Measurements from ENCODE around the gene UQCR11.

Gene UQCR11

DNA sequence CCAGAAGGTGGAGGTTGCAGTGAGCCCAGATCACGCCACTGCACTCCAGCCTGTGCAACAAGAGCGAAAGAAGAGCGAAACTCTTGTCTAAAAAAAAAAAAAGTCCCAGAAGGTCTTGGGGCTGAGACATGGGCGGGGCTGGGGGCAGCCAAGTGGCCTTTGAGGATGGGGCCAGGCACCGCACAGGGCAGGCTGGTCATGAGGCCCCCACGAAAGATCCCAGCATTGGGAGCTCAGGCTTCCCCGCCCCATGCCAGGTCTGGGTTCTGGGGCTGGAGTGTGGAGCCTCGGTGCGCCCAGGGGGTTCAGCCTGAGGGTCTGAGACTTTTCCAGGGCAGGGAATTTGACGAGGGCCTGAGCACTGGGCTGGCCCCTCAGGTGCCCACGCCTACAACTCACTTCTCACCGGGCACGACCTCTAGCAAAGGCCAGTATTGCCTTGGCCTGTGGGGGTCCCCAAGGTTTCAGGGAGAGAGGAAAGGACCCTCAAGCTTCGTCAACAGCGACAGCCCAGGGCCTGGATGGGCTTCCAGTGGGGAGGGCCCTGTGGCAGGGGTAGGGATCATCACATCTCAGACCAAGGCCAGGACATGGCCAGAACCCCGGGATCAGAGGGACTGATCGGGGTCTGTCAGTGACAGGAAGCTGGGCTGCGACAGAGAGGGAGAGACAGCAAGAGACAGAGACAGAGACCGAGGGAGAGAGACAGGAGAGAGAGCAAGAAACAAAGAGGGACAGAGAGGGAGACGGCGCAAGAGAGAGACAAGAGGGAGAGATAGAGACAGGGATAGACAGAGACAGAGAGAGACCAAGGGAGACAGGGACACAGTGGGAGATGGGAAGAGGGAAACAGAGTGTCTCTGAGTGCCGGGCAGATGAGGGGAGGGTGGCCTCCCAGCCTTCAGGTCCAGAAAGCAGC is 29.7 kb downstream of the UQCR11 start:
- DNase-seq (ENCODE audit: low read depth): no peak
- H3K4me3 ChIP-seq (ENCODE audit: low read depth, low read length): no peak overlapping the region

DNA sequence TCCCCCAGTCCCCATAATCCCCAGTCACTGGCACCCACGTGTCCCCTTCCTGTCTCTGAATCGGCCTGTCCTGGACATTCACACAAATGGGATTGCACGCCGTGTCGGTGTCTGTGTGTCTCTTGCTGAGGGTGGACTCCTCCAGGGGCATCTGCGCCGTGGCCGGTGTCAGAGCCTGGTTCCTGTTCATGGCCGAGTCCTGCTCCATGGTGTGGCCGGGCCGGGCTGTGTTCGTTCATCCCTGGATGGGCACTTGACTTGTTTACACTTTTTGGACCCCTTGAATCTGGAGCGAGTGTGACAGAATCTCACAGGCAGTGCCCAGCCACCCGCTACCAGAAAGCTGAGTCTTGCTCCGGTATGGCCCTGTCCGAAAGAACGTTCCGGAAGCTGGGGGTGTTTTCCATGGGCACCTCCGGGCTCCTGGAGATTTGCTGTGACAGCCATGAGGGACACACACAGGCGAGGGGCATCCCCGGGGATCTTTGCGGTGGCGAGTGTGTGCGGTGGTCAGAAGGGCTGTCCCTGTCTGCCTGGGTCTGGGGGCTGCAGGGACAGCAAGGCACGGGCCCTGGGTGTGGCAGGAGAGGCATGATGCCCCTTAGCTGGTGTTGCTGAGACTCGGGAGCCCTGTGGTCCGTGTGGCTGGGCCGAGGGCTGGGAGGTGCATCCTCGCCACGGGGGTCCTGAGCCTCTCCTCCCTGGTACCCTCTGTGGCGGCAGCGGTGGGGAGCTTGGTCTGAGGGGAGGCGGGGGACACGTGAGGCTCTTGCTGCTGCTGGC is 30.7 kb downstream of the UQCR11 start:
- H3K4me3 ChIP-seq (ENCODE audit: low read depth, low read length): no peak overlapping the region
- TF ChIP-seq, protein P1, sequence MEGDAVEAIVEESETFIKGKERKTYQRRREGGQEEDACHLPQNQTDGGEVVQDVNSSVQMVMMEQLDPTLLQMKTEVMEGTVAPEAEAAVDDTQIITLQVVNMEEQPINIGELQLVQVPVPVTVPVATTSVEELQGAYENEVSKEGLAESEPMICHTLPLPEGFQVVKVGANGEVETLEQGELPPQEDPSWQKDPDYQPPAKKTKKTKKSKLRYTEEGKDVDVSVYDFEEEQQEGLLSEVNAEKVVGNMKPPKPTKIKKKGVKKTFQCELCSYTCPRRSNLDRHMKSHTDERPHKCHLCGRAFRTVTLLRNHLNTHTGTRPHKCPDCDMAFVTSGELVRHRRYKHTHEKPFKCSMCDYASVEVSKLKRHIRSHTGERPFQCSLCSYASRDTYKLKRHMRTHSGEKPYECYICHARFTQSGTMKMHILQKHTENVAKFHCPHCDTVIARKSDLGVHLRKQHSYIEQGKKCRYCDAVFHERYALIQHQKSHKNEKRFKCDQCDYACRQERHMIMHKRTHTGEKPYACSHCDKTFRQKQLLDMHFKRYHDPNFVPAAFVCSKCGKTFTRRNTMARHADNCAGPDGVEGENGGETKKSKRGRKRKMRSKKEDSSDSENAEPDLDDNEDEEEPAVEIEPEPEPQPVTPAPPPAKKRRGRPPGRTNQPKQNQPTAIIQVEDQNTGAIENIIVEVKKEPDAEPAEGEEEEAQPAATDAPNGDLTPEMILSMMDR (IDR thresholded peaks at IDR 0.05; ENCODE audit: insufficient read depth, low read depth, low read length, missing control alignments): no peak
- no peak for DNase-seq (ENCODE audit: low read depth)

More for the DNA sequence above, 29.7 kb downstream of the UQCR11 start:
- TF ChIP-seq, protein P1 (IDR thresholded peaks at IDR 0.05; ENCODE audit: insufficient read depth, low read depth, low read length, missing control alignments): no peak

DNA sequence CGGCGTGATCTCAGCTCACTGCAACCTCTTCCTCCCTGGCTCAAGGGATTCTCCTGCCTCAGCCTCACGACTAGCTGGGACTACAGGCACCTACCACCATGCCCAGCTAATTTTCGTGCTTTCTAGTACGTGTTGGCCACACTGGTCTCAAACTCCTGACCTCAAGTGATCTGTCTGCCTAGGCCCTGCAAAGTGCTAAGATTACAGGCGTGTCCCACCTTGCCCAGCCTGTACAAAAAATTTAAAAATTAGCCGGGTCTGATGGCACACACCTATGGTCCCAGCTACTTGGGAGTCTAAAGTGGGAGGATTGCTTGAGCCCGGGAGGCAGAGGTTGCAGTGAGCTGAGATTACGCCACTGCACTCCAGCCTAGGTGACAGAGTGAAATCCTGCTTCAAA is 32.5 kb downstream of the UQCR11 start:
- TF ChIP-seq, protein P1 (IDR thresholded peaks at IDR 0.05; ENCODE audit: insufficient read depth, low read depth, low read length, missing control alignments): no peak
- DNase-seq (ENCODE audit: low read depth): no peak
- no peak overlapping the region for H3K4me3 ChIP-seq (ENCODE audit: low read depth, low read length)

DNA sequence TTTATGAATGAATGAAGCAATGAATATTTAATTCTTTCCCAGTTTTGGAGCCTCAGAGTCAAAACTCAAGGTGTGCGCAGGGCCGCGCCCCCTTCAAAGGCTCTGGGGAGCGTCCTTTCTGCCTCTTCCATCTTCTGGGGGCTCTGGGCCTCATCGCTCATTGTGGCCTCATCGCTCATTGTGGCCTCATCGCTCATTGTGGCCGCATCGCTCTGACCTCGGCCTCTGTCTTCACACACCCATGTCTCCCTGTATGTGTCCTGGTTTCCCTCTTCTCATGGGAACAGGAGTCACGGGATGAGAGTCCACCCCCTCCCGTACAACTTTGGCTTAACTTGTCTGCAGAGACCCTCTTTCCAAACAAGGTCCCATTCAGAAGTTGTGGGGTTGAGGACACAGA is 33.9 kb downstream of the UQCR11 start:
- H3K4me3 ChIP-seq (ENCODE audit: low read depth, low read length): no peak overlapping the region
- no peak for DNase-seq (ENCODE audit: low read depth)
- TF ChIP-seq, protein P1 (IDR thresholded peaks at IDR 0.05; ENCODE audit: insufficient read depth, low read depth, low read length, missing control alignments): no peak

DNA sequence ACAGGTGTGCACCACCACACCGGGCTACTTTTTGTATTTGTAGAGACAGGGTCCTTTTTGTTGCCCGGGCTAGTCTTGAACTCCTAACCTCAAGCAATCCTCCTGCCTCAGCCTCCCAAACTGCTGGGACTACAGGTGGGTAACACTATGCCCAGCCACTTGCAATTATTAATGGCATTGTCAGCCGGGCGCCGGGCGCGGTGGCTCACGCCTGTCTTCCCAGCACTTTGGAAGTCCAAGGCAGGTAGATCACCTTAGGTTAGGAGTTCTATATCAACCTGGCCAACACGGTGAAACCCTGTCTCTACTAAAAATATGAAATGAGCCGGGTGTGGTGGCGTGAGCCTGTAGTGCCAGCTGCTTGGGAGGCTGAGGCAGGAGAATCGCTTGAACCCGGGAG is 34.4 kb downstream of the UQCR11 start:
- DNase-seq (ENCODE audit: low read depth): no peak
- no peak overlapping the region for H3K4me3 ChIP-seq (ENCODE audit: low read depth, low read length)
- TF ChIP-seq, protein P1 (IDR thresholded peaks at IDR 0.05; ENCODE audit: insufficient read depth, low read depth, low read length, missing control alignments): no peak

DNA sequence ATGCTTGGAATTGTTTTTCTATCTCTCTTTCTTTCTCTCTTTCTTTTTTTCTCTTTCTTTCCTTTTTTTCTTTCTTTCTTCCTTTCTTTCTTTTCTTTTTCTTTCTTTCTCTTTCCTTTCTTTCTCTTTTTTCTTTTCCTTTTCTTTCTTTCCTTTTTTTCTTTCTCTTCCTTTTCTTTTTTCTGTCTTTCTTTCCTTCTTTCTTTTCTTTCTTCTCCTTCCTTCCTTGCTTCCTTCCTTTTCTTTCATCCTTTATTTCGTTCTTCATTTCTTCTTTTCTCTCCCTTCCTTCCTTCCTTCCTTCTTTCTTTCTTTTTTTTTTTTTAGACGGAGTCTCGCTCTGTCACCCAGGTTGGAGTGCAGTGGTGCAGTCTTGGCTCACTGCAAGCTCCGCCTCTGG is 35.3 kb downstream of the UQCR11 start:
- TF ChIP-seq, protein P1 (IDR thresholded peaks at IDR 0.05; ENCODE audit: insufficient read depth, low read depth, low read length, missing control alignments): no peak
- no peak for DNase-seq (ENCODE audit: low read depth)
- H3K4me3 ChIP-seq (ENCODE audit: low read depth, low read length): no peak overlapping the region
